MV-4-11 (cell line): ENCODE measurements around the gene DOK7.
"Not testable (repeated sequence)": the region's sequence is repeated elsewhere in the genome, so short reads cannot be mapped to it uniquely, and the experiment has no call there.

Experiments
- DNase-seq: peaks from one replicate; lab custom pipeline; 2025; lab: John Stamatoyannopoulos, UW

The DOK7 gene

DNA sequence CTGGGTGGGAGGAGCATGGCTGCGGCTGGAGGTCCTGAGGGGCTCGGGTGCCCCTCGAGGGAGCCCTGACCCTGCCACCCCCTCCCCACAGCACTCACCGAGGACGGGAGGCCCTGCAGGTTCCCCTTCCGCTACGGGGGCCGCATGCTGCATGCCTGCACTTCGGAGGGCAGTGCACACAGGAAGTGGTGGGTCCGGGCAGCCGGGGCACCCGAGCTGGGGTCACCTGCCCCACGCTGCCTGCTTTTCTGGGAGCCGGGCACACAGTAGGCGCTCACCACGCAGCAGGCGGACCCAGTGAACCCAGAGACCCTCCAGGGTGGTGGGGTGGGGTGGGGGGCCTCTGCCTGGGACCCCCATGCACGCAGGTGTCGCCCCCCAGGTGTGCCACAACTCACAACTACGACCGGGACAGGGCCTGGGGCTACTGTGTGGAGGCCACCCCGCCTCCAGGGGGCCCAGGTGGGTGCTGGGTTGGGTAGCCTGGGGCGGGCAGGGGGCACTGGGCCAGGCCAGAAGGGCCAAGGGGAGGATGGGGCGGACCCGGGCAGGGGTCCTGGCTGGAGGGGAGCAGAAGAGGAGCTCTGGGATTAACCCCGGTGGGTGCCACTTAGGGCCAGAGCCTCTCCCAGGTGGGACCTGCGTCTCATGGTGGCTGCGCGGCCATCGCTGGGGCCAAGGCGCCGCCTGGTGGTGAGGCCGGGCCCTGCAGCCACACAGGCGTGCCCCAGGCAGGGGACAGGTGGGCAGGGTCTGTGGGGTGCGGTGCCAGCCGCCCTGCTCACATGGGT lies 20.0 kb upstream of the DOK7 start:
- DNase-seq, result peak; percentile 19

DNA sequence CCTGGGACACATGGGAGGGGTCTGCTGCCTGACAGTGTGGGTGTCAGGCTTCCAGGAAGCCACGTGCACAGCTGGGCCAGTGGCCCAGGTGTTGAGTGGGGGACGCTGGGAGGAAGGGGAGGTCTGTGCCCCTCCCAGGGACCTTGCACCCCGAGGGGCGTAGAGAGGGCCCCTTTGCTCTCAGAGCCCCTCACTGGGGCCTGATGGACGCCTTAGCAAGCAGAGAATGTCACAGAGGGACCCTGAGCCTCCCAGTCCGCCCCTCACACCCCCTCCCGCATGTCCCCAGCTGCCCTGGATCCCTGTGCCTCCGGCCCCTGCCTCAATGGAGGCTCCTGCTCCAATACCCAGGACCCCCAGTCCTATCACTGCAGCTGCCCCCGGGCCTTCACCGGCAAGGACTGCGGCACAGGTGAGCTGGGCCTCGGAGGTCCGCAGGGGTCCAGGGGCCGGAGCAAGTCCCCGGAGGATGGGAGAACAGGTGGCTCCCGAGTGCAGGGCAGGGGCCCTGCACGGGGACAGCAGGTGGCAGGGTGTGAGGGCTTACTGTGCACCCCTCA lies 19.3 kb upstream of the DOK7 start:
- no peak for DNase-seq

DNA sequence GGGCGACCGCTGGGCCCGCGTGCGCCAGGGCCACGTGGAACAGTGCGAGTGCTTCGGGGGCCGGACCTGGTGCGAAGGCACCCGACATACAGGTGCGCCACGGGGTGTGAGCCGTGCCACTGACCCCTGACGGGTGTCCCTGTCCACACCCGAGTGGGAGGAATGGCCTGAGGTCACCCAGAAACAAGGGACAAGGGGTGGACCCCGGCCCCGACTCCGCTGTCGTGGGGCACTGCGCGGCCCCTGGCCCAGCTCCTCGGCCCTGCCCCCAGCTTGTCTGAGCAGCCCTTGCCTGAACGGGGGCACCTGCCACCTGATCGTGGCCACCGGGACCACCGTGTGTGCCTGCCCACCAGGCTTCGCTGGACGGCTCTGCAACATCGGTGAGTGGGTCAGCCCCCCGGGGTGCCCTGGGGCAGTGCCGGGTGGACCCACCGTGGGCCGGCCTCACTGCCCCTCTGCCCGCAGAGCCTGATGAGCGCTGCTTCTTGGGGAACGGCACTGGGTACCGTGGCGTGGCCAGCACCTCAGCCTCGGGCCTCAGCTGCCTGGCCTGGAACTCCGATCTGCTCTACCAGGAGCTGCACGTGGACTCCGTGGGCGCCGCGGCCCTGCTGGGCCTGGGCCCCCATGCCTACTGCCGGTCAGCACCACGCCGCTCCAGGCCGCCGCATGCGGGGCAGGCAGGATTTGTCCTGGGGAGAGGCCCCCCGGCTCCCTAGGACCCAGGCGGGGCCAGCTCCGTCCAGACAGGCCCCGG lies 18.6 kb upstream of the DOK7 start:
- no peak for DNase-seq

DNA sequence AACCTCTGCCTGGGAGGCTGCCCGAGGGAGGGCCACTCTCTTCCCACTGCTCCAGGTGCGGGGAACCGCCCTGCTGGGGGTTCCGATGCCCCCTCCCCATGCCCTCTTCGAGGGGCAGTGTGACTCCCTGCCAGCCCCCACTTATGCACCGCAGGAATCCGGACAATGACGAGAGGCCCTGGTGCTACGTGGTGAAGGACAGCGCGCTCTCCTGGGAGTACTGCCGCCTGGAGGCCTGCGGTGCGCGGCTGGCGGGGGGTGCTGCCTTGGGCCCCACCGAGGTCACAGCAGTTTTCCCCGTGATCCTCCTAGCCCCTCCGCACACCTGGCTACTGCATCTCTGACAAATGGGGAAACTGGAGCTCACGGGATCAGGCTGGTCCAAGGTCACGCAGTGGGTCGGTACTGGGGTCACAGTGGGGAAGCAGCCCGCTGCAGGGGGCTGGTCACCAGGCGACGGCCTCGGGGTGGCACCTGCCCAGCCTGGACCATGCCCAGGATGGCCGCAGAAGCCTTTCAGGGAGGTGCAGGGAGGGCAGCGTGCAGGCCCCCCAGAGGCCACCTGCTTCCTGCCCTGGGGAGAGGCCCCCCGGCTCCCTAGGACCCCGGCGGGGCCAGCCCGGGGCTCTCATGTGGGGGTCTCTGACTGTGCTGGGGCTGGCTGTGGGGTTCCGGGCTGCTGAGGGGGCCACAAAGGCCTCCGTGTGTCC lies 17.8 kb upstream of the DOK7 start:
- DNase-seq, result no peak

DNA sequence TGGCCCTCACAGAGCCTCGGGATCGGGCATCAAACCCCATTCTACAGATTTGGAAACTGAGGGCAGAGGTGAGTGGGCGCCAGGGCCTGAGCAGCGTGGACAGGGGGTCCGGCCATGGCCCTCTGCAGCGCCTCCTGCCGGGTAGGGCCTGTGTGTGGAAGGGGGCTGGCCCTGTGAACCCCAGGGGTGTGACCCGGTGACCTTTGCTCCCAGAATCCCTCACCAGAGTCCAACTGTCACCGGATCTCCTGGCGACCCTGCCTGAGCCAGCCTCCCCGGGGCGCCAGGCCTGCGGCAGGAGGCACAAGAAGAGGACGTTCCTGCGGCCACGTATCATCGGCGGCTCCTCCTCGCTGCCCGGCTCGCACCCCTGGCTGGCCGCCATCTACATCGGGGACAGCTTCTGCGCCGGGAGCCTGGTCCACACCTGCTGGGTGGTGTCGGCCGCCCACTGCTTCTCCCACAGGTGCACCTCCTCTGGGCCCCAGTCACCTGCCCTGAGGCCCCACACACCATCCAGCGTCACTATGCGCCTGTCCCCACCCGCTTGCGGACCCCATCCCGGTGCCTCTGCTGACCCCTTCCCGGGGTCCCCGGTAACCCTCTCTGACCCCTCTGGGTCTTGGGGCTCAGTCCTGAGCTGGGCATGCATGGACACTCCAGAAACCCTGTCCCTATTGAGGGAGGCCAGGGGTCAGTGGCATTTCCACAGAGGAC lies 17.1 kb upstream of the DOK7 start:
- DNase-seq, result no peak

DNA sequence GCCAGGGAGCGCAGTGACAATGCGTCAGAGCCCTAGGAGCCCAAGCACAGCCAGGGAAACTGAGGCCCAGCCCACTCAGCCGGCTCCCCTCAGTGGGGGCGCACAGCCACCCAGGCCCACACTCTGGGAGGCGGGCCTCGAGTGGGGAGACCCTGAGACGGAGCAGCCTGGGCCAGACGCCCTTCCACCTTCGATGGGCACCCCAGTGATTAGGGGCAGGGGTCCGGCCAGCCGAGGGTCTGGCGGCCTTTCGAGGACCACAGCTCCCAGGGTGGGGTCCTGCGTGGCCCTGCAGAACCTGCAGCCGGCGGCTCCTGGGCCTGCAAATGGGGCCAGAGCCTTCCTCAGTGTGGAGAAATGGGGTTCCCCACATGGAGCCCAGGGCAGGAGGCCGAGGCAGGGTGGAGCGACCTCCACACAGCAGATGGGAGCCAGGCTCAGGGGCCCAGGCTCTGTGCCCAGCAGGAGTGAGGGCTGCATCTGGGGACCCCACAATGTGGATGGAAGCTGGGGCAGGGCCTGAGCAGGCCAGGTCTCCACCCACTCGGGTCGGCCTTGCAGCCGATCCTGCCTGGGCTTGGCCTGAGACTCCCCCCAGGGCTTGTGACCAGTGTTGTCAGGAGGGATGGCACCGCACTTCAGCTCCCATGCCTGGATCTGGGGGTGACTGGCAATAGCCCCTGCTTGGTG lies 16.3 kb upstream of the DOK7 start:
- no peak for DNase-seq

DNA sequence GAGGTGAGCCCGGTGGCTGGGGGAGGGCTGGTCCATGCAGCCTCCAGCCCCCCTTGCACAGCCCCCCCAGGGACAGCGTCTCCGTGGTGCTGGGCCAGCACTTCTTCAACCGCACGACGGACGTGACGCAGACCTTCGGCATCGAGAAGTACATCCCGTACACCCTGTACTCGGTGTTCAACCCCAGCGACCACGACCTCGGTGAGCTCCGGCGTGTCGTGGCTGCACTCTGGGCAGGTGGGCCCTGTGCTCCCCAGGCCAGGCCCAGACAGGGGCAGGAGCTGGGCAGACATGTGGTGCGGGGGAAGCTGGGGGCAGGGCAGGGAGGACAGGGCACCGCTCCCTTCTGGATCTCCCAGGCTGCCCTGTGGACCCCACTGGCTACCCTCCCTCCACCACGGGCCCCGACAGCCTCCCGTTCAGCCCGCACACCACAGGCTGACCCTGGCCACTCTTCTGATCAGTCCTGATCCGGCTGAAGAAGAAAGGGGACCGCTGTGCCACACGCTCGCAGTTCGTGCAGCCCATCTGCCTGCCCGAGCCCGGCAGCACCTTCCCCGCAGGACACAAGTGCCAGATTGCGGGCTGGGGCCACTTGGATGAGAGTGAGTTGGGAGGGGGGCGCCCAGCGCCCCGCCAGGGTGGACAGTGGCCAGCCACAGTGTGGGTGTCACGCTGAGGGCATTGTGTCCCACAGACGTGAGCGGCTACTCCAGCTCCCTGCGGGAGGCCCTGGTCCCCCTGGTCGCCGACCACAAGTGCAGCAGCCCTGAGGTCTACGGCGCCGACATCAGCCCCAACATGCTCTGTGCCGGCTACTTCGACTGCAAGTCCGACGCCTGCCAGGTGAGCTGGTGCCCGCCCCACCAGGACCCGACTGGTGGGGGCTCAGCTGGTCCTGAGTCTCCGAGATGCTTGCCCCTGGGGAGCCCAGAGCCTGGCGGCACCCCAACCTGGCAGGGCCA lies 15.4 kb upstream of the DOK7 start:
- DNase-seq, result no peak

DNA sequence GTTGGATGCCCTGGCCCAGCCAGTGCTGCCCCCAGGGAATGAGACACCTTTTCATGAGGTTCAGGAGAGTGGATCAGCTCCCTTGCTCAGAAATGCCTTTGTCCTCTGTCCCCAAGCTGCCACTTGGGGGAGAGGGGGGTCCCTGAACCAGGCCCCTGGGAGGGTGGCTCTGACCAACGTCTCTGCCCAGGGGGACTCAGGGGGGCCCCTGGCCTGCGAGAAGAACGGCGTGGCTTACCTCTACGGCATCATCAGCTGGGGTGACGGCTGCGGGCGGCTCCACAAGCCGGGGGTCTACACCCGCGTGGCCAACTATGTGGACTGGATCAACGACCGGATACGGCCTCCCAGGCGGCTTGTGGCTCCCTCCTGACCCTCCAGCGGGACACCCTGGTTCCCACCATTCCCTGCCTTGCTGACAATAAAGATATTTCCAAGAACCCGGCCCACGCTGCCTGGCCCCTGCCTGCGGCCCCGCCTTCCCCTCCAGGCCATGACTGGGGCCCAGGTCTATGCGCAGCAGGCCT lies 14.0 kb upstream of the DOK7 start:
- DNase-seq, result no peak

DNA sequence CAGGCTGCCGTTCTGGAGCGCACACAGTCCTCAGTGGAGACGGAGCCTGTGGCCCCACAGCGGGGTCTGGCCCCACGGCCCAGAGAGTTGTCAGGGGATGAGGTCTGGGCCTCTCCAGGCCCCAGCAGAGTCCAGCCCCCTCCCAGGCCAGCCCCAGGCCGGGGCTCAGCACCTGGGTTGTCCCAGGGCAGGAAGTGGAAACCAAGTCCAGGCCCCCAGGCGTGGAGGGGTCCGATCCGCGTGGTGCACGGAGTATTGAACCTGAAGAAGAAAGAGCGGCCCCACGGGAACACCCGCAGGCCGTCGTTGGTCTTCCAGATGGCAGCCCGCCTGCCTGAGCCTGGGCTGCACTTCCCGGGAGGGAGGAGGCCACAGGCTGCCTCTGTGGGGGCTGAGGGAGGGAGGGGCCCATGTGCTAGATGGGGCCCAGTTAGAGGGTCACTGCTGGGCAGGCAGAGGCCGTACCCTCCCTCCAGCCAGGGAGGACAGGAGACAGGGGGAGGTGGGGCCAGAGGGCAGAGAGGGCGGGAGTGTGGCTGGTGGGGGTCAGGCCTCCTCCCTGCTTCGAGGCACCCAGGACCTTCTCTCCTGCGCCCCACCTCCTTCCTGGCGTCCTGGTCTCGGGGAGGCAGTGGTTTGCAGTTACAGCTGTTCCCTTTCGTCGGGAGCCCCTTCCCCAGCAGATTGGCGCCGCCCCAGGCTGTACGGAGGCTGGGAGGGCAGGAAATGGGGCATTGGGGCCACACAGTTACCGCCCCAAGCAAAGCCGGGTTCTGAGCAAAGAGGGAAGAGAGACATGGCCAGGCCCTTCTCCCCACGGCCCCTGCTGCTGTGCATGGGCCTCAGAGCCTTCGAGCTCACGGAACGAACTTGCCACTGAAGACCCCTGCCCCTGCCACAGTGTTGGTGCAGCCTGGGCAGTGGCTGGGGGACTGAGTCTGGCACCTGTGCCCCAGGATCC lies 13.3 kb upstream of the DOK7 start:
- no peak for DNase-seq

DNA sequence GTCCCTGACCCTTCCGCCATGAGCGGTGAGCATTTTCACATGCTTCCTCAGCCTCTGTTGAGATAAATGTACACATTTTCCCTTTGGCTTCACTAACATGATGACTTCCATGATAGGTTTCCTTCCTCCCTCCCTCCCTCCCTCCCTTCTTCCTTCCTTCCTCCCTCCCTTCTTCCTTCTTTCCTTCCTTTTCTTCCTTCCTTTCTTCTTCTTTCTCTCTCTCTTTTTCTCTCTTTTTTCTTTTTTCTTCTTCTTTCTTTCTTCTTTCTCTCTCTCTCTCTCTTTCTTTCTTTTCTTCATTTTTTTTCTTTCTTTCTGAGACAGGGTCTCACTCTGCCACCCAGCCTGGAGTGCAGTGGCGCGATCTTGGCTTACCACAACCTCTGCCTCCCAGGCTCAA lies 12.5 kb upstream of the DOK7 start:
- no peak for DNase-seq

DNA sequence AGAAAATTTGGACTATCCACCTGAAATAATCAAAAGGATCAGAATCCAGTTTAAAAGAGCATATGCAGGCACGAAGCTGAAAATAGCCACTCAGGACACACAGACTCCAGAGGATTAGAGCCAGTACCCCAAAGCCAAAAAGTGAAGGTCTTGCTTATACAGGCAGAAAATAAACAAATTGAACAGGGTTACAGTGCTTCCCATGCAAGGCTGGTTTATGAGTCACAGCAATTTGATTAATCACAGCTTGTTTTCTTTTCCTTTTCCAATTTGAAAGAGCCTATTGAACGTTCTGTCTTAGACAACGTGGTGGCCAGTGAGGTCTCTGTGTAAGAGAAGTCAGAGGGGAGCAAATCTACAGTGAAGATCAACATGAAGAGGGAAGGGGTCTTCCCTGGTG lies 11.2 kb upstream of the DOK7 start:
- no peak for DNase-seq

DNA sequence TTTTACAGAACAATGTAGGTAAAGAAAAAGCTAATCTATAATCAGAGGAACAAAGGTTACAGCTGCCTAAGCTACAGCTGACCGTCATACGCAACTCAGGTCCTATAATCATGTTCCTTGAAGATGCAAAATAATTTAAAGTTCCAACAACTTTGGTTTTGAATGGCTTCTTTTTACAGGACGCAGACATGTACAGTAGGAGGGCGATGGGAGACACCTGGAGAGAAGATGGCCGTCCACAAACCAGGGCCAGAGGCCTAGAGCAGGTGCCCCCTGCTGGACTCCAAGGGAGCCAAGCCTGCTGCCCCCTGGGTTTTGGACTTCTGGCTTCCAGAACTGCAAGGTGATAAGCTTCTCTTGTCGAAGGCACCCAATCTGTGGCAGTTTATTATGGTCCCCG lies 10.7 kb upstream of the DOK7 start:
- no peak for DNase-seq

DNA sequence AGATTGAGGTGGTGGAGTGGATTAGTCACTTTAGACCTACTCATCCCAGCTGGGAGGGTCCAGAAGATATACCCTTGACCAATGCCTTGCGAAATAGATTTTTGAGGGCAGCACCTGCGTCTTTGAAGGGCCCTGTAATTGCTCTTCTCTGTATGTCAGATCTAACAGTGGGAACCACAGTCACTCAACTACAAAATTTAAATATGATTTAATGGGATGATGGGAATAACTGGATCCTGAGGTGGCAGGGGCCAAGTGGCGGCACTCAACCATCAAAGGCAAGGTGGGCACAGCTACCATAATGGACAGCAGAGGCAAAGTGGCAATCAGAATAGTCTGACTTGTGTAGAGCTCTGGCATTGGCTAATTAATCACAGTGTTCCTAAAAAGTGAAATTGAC lies 7.5 kb upstream of the DOK7 start:
- DNase-seq, result not testable (repeated sequence)

DNA sequence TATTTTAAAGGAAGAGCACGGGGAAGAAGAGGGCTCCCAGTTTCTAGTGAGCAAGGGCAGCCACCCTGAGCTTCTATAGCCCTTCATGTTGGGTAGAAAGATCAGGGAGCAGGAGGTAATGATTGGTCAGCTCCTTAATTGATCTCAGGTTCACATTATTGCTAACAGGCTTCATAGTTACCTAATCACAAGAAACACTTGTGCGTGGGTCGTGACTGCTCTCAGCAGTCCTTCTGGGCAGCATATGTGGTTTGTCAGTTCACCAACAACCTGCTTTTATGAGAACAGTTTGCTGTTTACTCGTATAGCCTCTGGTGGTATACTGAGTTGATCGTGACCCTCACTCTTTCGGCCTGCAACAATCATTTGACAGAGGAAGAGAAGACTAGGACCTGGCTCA lies 4.7 kb upstream of the DOK7 start:
- no peak for DNase-seq

DNA sequence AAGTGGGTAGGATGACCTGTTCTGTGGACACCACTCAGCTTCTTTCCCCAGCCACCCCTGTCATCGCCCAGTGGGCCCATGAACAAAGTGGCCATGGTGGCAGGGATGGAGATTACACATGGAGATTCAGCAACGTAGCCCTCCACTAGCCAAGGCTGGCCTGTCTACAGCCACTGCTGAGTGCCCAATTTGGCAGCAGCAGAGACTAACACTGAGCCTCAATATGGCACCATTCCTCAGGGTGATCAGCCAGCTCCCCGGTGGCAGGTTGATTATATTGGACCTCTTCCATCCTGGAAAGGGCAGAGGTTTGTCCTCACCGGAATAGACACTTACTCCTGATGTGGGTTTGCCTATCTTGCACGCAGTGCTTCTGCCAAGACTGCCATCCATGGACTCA lies 4.0 kb upstream of the DOK7 start:
- not testable (repeated sequence) for DNase-seq

DNA sequence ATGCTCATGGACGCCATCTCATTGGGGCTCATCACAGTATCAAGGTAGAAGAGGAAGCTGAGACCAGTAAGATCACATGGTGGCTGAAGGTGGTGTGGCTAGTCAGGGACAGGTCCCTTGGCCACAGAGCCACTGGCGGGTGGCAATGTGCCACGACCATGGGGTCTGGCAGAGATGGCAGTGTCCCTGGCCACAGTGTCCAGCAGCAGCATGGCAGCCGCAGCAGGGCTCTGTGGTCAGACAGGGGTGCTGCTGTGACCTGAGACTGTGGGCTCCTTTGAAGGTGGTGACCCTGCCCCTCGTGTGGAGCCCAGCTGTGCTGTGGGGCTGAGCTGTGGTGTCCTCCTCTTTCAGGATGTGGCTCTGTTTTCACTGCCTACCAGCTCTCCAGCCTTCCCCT lies 2.2 kb upstream of the DOK7 start:
- no peak for DNase-seq

DNA sequence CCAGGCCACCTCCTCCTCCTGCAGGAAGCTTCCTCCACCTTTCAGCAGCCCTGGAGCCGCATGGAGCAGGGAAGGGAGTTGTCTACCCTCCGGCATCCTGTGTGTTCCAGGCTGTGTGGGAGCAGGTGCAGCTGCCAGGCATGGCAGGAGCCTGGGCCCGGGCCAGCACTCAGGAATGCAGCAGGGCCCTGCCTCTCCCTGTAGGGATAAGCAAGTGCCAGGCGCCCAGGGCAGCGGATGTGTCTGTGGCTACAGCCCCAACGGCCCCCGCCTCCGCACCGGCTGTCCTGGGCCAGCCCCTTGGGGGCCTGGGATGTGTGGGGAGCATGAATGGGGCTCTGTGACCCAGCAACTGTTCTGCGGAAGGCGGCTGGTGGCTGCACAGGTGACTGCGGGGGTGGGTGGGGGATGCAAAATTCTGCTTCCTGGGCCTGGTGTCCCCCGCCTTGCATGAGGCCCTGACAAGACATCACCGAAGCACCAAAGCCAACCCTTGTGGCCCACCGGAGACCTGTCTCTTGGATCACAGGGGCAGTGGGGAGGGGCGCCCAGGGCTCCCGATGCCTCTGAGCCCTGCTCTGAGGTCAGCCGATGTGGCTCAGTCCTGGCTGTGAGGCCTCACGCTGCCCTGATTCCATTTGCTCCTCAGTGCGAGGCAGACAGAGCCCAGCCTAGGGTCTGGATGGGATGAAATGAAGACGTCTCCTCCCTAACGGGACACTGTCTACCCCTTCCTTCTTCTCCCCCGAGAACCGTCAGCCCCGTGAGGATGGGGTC lies 1.4 kb upstream of the DOK7 start:
- DNase-seq, result no peak

DNA sequence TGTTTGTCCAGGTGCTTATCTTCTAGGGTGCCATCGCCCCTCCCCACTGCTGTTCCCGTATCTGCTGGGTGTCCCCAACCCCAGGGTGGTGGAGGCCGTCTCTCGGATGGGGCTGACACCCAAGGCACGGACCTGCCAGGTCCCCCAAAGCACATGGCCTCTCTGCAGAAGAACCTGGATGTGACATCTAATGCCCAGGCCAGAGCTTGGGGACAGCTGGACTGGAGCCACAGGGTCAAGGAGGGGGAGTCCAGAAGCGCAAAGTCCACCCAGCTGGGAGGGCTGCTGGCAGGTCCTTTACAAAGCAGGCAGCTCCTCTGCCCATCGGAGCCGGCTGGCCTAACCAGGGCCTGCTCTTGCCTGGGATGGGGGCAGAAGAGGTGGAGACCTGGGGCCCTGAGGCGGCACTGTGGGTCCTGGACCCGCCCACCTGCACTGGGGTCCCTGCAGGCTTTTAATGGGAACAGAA lies 751 bp upstream of the DOK7 start:
- no peak for DNase-seq
